Brain microvascular endothelial cell (primary cell): ENCODE data around the gene FSHB.
"Not testable (repeated sequence)": the region's sequence is repeated elsewhere in the genome, so short reads cannot be mapped to it uniquely, and the experiment has no call there.

ENCODE experiments used
- DNase-seq: peaks from one replicate; pipeline ENCODE4 v3.0.0-alpha.2; 2020
- H3K27ac ChIP-seq: fragments of 250-450 bp; sonication (Bioruptor Pico); 2 replicates; pipeline ENCODE4 v1.5.1; 2020; ENCODE audit warnings: mild to moderate bottlenecking, moderate library complexity
- H3K27me3 ChIP-seq: fragments of 250-450 bp; sonication (Bioruptor Pico); replicated peaks from 2 replicates; pipeline ENCODE4 v1.5.1; 2020; ENCODE audit warnings: mild to moderate bottlenecking
- H3K36me3 ChIP-seq: fragments of 250-450 bp; sonication (Bioruptor Pico); replicated peaks from 2 replicates; pipeline ENCODE4 v1.5.1; 2020; ENCODE audit warnings: mild to moderate bottlenecking
- H3K4me3 ChIP-seq: 2 replicates; pipeline ENCODE4 v1.5.1; 2011; ENCODE audit warnings: low read depth, mild to moderate bottlenecking, control low read depth, low read length, moderate library complexity
- CTCF ChIP-seq: IDR thresholded peaks from 2 replicates; pipeline ENCODE4 v1.5.1; 2011; ENCODE audit warnings: low read depth, mild to moderate bottlenecking, moderate library complexity, low read length, control low read depth, inconsistent platforms; ENCODE audit errors: missing control alignments
- in situ Hi-C: cut with HindIII; loops from 2 replicates; pipeline ENCODE4 v1.10.0; 2017; ENCODE audit warnings: low sequenced_read_pairs, low pct_ligation_motif_present

FSHB gene

GRCh38 chr11:30230714-30231113 is at the start of gene FSHB:
TSS of gene FSHB (plus strand) at chr11:30231014. CDS start at chr11:30231903, 889 bp downstream.
- in situ Hi-C loops = no loop called here
- Histone ChIP-seq H3K27me3 (no peaks in the 10 kb centered on the region), H3K36me3 (no peaks in the 10 kb centered on the region), H3K27ac (no peak within 1 kb of the TSS), H3K4me3 (no peak within 1 kb of the TSS)
- TF ChIP-seq CTCF = no peak
- DNase-seq = no peak

DNA sequence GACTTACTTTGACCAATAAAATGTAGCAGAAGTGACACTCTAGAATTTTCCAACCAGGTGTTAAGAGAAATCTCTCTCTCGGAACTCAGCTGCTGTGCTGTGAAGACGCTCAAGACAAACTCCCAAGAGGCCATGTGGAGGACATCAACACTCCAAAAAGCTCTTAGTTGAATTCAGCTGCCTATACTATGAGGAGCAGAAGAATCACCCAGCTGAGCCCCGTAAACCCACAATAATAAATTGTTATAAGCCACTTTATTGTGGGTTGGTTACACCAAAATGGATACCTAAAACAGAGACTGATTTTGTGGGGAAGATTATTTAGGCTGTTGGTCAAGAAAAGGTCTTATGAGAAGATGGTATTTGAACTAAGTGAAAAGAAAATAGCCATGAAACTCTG is 44.1 kb upstream of the FSHB start:
- Histone ChIP-seq H3K27me3 (no peaks in the 10 kb centered on the region), H3K36me3 (no peaks in the 10 kb centered on the region), H3K27ac (no peak overlapping the region), H3K4me3 (no peak overlapping the region)
- in situ Hi-C loops = no loop called here
- DNase-seq = no peak
- TF ChIP-seq CTCF = no peak

- H3K4me3 ChIP-seq = no peak overlapping the region
- H3K27me3 ChIP-seq = no peaks in the 10 kb centered on the region
- H3K36me3 ChIP-seq = no peaks in the 10 kb centered on the region
- DNase-seq = no peak
- in situ Hi-C loops = no loop called here
- no peak overlapping the region for H3K27ac ChIP-seq
- TF ChIP-seq CTCF = no peak
Measured at GRCh38 chr11:30192620-30193019, 38.2 kb upstream of the FSHB start.

- TF ChIP-seq CTCF = peak; percentile 96
- Histone ChIP-seq H3K4me3 (no peak overlapping the region), H3K27me3 (no peaks in the 10 kb centered on the region), H3K27ac (no peak overlapping the region), H3K36me3 (no peaks in the 10 kb centered on the region)
- in situ Hi-C loops = no loop called here
- DNase-seq = peak; percentile 53
Measured at GRCh38 chr11:30196400-30197206, 34.2 kb upstream of the FSHB start.

- no peak for TF ChIP-seq CTCF
- Histone ChIP-seq H3K36me3 (no peaks in the 10 kb centered on the region), H3K27ac (no peak overlapping the region), H3K27me3 (no peaks in the 10 kb centered on the region), H3K4me3 (no peak overlapping the region)
- DNase-seq = no peak
- in situ Hi-C loops = no loop called here
Measured at GRCh38 chr11:30197869-30198268, 32.9 kb upstream of the FSHB start.

DNA sequence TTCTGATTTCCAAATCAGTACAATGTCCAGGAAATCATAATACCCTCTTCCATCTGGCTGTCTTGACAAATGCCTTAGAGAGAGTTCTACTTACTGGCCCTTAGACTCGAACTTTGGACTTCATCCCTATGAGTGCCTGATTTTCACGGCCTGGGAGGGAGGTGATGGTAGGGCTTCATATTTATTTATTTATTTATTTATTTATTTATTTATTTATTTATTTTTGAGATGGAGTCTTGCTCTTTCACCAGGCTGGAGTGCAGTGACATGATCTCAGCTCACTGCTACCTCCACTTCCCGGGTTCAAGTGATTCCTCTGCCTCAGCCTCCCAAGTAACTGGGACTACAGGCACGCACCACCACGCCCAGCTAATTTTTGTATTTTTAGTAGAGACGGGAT is 27.8 kb upstream of the FSHB start:
- in situ Hi-C loops, DNase-seq, H3K27ac ChIP-seq, H3K4me3 ChIP-seq, H3K36me3 ChIP-seq, H3K27me3 ChIP-seq: not testable (repeated sequence)
